A549 (cell line): ENCODE measurements around the gene BICC1.

Experiments used
- CEBPB ChIP-seq, 2 experiments: fragments of >200 bp in 1 of 2; sonication (Bioruptor Twin) in 1 of 2; formaldehyde crosslinking in 1 of 2; IDR thresholded peaks; 2 replicates each; pipeline ENCODE4 v1.6.1; 2012 to 2016
- CHD2 ChIP-seq: fragments of 150-350 bp; IDR thresholded peaks from 2 replicates; pipeline ENCODE4 v1.6.1; 2014; ENCODE audit warnings: low read length; ENCODE audit not compliant: partially characterized antibody
- JUNB ChIP-seq: fragments of >200 bp; sonication (Bioruptor Twin); formaldehyde crosslinking; IDR thresholded peaks from 2 replicates; pipeline ENCODE4 v1.6.1; 2016
- PHF8 ChIP-seq: fragments of 200-600 bp; sonication (generic); IDR thresholded peaks from 2 replicates; pipeline ENCODE4 v1.6.1; 2016; ENCODE audit warnings: low read depth, mild to moderate bottlenecking, antibody characterized with exemption, moderate library complexity, borderline replicate concordance
- POLR2A ChIP-seq: IDR thresholded peaks from 2 replicates; pipeline ENCODE4 v1.6.1; 2012; ENCODE audit warnings: mild to moderate bottlenecking, low read length
- TF ChIP-seq, protein P1 (sequence below): fragments of >200 bp; sonication (Bioruptor Twin); formaldehyde crosslinking; IDR thresholded peaks from 3 replicates; pipeline ENCODE4 v1.5.1; 2016
- TF ChIP-seq, protein P2 (sequence below): IDR thresholded peaks from 2 replicates; pipeline ENCODE4 v1.6.1; 2012
- TF ChIP-seq, protein P3 (sequence below): fragments of 450-650 bp; IDR thresholded peaks from 2 replicates; pipeline ENCODE4 v1.6.1; 2014; ENCODE audit warnings: antibody characterized with exemption
- TF ChIP-seq, protein P4 (sequence below): fragments of 150-350 bp; IDR thresholded peaks from 2 replicates; pipeline ENCODE4 v1.6.1; 2014; ENCODE audit warnings: low read depth, mild to moderate bottlenecking, low read length

DNA sequence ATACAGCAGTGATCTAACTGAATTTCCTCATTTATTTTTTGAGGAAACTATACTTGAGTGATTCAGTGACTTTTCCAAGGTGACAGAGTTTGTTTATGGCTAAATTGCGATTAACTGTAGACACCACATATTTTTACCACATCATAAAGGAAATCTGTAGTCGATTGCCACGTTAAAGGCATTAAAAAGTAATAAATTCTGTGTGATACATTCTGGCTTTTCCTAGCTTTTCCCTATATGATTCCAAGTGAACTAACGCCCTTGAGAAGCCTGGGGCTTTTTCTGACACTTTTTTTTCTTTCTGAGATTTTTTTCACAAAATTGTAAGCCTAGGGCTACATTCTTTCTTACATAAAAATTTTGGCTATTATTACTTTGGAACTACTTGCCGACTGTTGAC, 266.9 kb downstream of the BICC1 start:
- TF ChIP-seq CHD2 (no peak), POLR2A (no peak), PHF8 (no peak), JUNB (no peak), CEBPB (IDR thresholded peaks at IDR 0.05) (no peak)
- TF ChIP-seq, protein P1, sequence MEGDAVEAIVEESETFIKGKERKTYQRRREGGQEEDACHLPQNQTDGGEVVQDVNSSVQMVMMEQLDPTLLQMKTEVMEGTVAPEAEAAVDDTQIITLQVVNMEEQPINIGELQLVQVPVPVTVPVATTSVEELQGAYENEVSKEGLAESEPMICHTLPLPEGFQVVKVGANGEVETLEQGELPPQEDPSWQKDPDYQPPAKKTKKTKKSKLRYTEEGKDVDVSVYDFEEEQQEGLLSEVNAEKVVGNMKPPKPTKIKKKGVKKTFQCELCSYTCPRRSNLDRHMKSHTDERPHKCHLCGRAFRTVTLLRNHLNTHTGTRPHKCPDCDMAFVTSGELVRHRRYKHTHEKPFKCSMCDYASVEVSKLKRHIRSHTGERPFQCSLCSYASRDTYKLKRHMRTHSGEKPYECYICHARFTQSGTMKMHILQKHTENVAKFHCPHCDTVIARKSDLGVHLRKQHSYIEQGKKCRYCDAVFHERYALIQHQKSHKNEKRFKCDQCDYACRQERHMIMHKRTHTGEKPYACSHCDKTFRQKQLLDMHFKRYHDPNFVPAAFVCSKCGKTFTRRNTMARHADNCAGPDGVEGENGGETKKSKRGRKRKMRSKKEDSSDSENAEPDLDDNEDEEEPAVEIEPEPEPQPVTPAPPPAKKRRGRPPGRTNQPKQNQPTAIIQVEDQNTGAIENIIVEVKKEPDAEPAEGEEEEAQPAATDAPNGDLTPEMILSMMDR: no peak
- TF ChIP-seq, protein P2, sequence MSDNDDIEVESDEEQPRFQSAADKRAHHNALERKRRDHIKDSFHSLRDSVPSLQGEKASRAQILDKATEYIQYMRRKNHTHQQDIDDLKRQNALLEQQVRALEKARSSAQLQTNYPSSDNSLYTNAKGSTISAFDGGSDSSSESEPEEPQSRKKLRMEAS: no peak
- TF ChIP-seq, protein P3, sequence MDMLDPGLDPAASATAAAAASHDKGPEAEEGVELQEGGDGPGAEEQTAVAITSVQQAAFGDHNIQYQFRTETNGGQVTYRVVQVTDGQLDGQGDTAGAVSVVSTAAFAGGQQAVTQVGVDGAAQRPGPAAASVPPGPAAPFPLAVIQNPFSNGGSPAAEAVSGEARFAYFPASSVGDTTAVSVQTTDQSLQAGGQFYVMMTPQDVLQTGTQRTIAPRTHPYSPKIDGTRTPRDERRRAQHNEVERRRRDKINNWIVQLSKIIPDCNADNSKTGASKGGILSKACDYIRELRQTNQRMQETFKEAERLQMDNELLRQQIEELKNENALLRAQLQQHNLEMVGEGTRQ: no peak
- TF ChIP-seq, protein P4, sequence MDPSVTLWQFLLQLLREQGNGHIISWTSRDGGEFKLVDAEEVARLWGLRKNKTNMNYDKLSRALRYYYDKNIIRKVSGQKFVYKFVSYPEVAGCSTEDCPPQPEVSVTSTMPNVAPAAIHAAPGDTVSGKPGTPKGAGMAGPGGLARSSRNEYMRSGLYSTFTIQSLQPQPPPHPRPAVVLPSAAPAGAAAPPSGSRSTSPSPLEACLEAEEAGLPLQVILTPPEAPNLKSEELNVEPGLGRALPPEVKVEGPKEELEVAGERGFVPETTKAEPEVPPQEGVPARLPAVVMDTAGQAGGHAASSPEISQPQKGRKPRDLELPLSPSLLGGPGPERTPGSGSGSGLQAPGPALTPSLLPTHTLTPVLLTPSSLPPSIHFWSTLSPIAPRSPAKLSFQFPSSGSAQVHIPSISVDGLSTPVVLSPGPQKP: no peak
